HEK293 (cell line): ENCODE measurements around the gene MISP.

Experiments used
- CTCF ChIA-PET: fragments of 350-600 bp; formaldehyde crosslinking; extraction: SDS; loops from one replicate; lab custom pipeline; 2021; ENCODE audit warnings: antibody characterized with exemption; lab: Yijun Ruan, JAX
- POLR2A ChIA-PET: fragments of 300-600 bp; formaldehyde crosslinking; extraction: SDS; loops from one replicate; lab custom pipeline; 2020; ENCODE audit warnings: antibody characterized with exemption, inconsistent platforms; lab: Yijun Ruan, JAX
- H3K27ac ChIP-seq: fragments of 200-500 bp; sonication (Bioruptor generic); 2 replicates; pipeline ENCODE4 v1.5.1; 2014; ENCODE audit warnings: low read depth, low read length, control low read depth, inconsistent platforms; ENCODE audit errors: extremely low read depth
- H3K36me3 ChIP-seq, 2 experiments: fragments of 200-500 bp in 1 of 2; sonication (Bioruptor generic) in 1 of 2; 1 replicate in 1 of 2; 2 replicates in 1 of 2; pipeline ENCODE4 v1.5.1; 2014 to 2017; ENCODE audit warnings: inconsistent platforms in 2 of 2, low read length in 2 of 2; ENCODE audit not compliant: control insufficient read depth in 2 of 2, insufficient read depth in 1 of 2
- H3K4me1 ChIP-seq: fragments of 200-500 bp; sonication (Bioruptor generic); 2 replicates; pipeline ENCODE4 v1.5.1; 2014; ENCODE audit warnings: mild to moderate bottlenecking, low read length, inconsistent platforms; ENCODE audit not compliant: control insufficient read depth, insufficient read depth
- H3K4me3 ChIP-seq: 2 replicates; pipeline ENCODE4 v1.5.1; 2011; ENCODE audit warnings: low read depth, mild to moderate bottlenecking, control low read depth, low read length, moderate library complexity
- H3K9me3 ChIP-seq: fragments of 200-500 bp; sonication (Bioruptor generic); 2 replicates; pipeline ENCODE4 v1.5.1; 2014; ENCODE audit warnings: low read depth, low read length, inconsistent platforms; ENCODE audit not compliant: control insufficient read depth, insufficient read depth
- EGR2 ChIP-seq: fragments of 450-650 bp; formaldehyde crosslinking; IDR thresholded peaks from 2 replicates; pipeline ENCODE4 v1.5.1; 2016; ENCODE audit warnings: low read depth, missing biosample characterization, missing genetic modification characterization
- GLI2 ChIP-seq: fragments of 450-650 bp; formaldehyde crosslinking; IDR thresholded peaks from 2 replicates; pipeline ENCODE4; 2017; ENCODE audit warnings: missing biosample characterization, missing genetic modification characterization, low read depth, borderline replicate concordance
- KLF1 ChIP-seq: fragments of 450-650 bp; formaldehyde crosslinking; IDR thresholded peaks from 2 replicates; pipeline ENCODE4 v1.5.1; 2016; ENCODE audit warnings: missing biosample characterization, missing genetic modification characterization
- KLF7 ChIP-seq: fragments of 450-650 bp; formaldehyde crosslinking; IDR thresholded peaks from 2 replicates; pipeline ENCODE4 v1.5.1; 2016; ENCODE audit warnings: missing biosample characterization, missing genetic modification characterization, borderline replicate concordance
- RBAK ChIP-seq: fragments of 450-650 bp; formaldehyde crosslinking; IDR thresholded peaks from 2 replicates; pipeline ENCODE4 v1.5.1; 2016; ENCODE audit warnings: missing biosample characterization, missing genetic modification characterization
- SP2 ChIP-seq: fragments of 450-650 bp; formaldehyde crosslinking; IDR thresholded peaks from 2 replicates; pipeline ENCODE4 v1.5.1; 2016; ENCODE audit warnings: missing biosample characterization, missing genetic modification characterization
- ZBTB1 ChIP-seq: fragments of 450-650 bp; formaldehyde crosslinking; IDR thresholded peaks from 2 replicates; pipeline ENCODE4 v1.5.1; 2016; ENCODE audit warnings: missing biosample characterization, missing genetic modification characterization
- ZBTB21 ChIP-seq: fragments of 450-650 bp; formaldehyde crosslinking; IDR thresholded peaks from 2 replicates; pipeline ENCODE4 v1.5.1; 2017; ENCODE audit warnings: missing biosample characterization, missing genetic modification characterization
- ZNF184 ChIP-seq: fragments of 450-650 bp; IDR thresholded peaks from 2 replicates; pipeline ENCODE4 v1.5.1; 2018; ENCODE audit warnings: missing biosample characterization, mild to moderate bottlenecking, missing genetic modification characterization
- ZNF202 ChIP-seq: fragments of 450-650 bp; formaldehyde crosslinking; IDR thresholded peaks from 2 replicates; pipeline ENCODE4 v1.5.1; 2016; ENCODE audit warnings: missing biosample characterization, missing genetic modification characterization, borderline replicate concordance
- ZNF266 ChIP-seq: fragments of 450-650 bp; formaldehyde crosslinking; IDR thresholded peaks from 2 replicates; pipeline ENCODE4 v1.5.1; 2016; ENCODE audit warnings: missing biosample characterization, missing genetic modification characterization, low read depth
- ZNF521 ChIP-seq: fragments of 450-650 bp; formaldehyde crosslinking; IDR thresholded peaks from 2 replicates; pipeline ENCODE4 v1.5.1; 2017; ENCODE audit warnings: missing biosample characterization, mild to moderate bottlenecking, missing genetic modification characterization
- ZNF600 ChIP-seq: fragments of 450-650 bp; formaldehyde crosslinking; IDR thresholded peaks from 2 replicates; pipeline ENCODE4 v1.5.1; 2016; ENCODE audit warnings: missing biosample characterization, missing genetic modification characterization
- ZNF792 ChIP-seq: fragments of 450-650 bp; formaldehyde crosslinking; IDR thresholded peaks from 2 replicates; pipeline ENCODE4 v1.5.1; 2016; ENCODE audit warnings: missing biosample characterization, missing genetic modification characterization
- ZSCAN23 ChIP-seq: fragments of 450-650 bp; formaldehyde crosslinking; IDR thresholded peaks from 2 replicates; pipeline ENCODE4 v1.5.1; 2016; ENCODE audit warnings: missing biosample characterization, missing genetic modification characterization
- TF ChIP-seq, protein P1 (sequence below): fragments of 450-650 bp; IDR thresholded peaks from 2 replicates; pipeline ENCODE4 v1.5.1; 2018; ENCODE audit warnings: missing biosample characterization, missing genetic modification characterization
- TF ChIP-seq, protein P2 (sequence below): fragments of 450-650 bp; formaldehyde crosslinking; IDR thresholded peaks from 2 replicates; pipeline ENCODE4 v1.5.1; 2016; ENCODE audit warnings: missing biosample characterization, missing genetic modification characterization
- TF ChIP-seq, protein P3 (sequence below): fragments of 450-650 bp; formaldehyde crosslinking; IDR thresholded peaks from 2 replicates; pipeline ENCODE4 v1.5.1; 2016; ENCODE audit warnings: missing biosample characterization, missing genetic modification characterization

Gene MISP

DNA sequence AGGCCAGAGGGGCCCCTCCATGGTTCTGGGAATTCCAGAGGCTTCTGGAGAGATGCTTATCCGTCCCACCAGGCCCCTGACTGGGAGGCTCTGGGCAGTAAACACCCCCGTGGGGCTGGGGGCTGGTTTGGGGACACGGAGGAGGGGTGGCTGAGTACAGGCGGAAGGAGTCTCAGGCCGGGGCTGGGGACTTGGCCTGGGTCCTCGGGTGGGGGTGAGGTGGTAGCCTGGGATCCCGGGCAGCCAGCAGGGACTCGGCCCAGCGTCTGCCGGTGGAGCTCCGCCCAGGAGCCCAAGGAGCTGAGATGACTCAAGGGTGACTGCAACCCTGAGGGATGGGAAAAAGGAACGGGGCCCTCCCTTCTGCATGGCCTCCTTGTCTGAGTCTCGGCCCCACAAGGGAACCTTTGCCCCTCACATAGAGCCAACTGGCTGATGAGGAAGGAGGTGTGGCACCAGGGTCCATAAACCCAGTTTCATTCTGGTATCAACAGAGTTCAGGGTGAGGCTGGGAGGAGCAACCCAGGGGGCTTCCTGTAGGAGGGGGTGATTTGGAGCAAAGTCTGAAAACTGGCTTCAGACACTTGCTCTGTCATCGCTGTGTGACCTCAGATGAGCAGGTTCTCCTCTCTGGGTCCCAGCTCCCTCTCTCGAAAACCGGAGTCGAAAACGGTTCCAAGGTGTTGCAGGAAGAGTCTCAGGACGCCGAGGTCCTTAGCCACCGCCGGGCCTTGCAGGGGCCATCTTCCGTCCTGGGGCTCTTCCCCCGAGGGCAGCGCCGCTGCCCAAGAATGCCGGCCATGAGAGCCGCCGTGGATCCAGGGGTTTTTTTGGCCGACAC lies 809 bp downstream of the MISP start (continued):
- TF ChIP-seq, protein P1, sequence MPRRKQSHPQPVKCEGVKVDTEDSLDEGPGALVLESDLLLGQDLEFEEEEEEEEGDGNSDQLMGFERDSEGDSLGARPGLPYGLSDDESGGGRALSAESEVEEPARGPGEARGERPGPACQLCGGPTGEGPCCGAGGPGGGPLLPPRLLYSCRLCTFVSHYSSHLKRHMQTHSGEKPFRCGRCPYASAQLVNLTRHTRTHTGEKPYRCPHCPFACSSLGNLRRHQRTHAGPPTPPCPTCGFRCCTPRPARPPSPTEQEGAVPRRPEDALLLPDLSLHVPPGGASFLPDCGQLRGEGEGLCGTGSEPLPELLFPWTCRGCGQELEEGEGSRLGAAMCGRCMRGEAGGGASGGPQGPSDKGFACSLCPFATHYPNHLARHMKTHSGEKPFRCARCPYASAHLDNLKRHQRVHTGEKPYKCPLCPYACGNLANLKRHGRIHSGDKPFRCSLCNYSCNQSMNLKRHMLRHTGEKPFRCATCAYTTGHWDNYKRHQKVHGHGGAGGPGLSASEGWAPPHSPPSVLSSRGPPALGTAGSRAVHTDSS (tag by site-specific recombination) = no peak
- TF ChIP-seq GLI2 = no peak

DNA sequence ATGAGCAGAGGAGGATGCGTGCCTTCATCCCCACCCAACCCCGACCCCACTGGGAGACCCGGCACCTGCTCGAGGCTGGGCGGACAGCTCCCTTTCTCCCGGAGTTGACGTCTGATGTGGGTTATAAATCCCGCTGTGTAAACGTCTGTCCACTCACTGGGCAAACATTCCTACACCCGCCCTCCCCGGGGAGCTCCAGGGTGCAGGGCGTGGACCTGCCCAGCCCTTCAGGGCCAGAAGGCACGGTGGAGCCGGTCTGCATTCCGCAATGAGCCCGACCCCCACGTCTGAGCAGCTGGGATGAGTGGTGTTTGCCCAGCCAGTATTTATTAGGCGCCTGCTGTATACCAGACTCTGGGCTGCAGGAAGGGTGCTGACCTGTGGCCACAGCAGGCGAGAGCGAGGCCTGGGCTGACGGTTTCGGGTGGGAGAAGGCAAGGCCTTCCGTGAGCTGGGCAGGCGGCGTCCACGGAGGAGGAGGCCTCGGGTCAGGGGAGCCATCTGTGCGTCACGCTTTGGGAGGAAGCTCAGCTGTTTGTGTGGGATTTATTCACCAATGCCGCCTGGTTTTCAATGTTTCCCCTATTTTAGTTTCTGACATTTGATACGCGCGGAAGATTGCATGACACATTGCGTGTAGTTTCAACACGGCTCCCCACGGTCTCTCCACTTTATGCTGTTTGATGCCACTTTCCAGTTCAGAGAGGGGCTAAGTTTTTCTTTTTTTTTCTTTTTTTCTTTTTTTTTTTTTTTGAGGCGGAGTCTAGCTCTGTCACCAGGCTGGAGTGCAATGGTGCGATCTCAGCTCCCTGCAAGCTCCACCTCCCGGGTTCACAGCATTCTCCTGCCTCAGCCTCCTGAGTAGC lies 2.0 kb downstream of the MISP start:
- H3K4me1 ChIP-seq = no peaks in the 10 kb centered on the region
- H3K27ac ChIP-seq = no peak overlapping the region
- TF ChIP-seq ZNF266 (tag by site-specific recombination) = no peak
- no peak for TF ChIP-seq ZNF521
- no peak for TF ChIP-seq ZNF202 (tag by site-specific recombination)
- no peak for TF ChIP-seq EGR2
- no peak for TF ChIP-seq ZNF184 (tag by site-specific recombination)
- peak; percentile 99 for TF ChIP-seq KLF1 (tag by site-specific recombination)
- TF ChIP-seq, protein P1 (tag by site-specific recombination) = no peak
- no peak for TF ChIP-seq ZSCAN23 (tag by site-specific recombination)
- TF ChIP-seq ZNF600 (tag by site-specific recombination) = no peak
- TF ChIP-seq ZBTB21 = no peak
- no peak for TF ChIP-seq RBAK (tag by site-specific recombination)
- no peak for TF ChIP-seq KLF7 (tag by site-specific recombination)
- TF ChIP-seq ZBTB1 = no peak
- TF ChIP-seq ZNF792 (tag by site-specific recombination) = peak; percentile 93
- TF ChIP-seq, protein P2, sequence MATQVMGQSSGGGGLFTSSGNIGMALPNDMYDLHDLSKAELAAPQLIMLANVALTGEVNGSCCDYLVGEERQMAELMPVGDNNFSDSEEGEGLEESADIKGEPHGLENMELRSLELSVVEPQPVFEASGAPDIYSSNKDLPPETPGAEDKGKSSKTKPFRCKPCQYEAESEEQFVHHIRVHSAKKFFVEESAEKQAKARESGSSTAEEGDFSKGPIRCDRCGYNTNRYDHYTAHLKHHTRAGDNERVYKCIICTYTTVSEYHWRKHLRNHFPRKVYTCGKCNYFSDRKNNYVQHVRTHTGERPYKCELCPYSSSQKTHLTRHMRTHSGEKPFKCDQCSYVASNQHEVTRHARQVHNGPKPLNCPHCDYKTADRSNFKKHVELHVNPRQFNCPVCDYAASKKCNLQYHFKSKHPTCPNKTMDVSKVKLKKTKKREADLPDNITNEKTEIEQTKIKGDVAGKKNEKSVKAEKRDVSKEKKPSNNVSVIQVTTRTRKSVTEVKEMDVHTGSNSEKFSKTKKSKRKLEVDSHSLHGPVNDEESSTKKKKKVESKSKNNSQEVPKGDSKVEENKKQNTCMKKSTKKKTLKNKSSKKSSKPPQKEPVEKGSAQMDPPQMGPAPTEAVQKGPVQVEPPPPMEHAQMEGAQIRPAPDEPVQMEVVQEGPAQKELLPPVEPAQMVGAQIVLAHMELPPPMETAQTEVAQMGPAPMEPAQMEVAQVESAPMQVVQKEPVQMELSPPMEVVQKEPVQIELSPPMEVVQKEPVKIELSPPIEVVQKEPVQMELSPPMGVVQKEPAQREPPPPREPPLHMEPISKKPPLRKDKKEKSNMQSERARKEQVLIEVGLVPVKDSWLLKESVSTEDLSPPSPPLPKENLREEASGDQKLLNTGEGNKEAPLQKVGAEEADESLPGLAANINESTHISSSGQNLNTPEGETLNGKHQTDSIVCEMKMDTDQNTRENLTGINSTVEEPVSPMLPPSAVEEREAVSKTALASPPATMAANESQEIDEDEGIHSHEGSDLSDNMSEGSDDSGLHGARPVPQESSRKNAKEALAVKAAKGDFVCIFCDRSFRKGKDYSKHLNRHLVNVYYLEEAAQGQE (tag by site-specific recombination) = no peak
- 0 out of 2 replicates have a peak, but pooled peaks have one; percentile 7 for TF ChIP-seq SP2 (tag by site-specific recombination)
- TF ChIP-seq, protein P3, sequence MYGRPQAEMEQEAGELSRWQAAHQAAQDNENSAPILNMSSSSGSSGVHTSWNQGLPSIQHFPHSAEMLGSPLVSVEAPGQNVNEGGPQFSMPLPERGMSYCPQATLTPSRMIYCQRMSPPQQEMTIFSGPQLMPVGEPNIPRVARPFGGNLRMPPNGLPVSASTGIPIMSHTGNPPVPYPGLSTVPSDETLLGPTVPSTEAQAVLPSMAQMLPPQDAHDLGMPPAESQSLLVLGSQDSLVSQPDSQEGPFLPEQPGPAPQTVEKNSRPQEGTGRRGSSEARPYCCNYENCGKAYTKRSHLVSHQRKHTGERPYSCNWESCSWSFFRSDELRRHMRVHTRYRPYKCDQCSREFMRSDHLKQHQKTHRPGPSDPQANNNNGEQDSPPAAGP = peak; percentile 96
- H3K9me3 ChIP-seq = no peaks in the 10 kb centered on the region
- ChIA-PET CTCF (interaction anchor here (0.6 to 1.9 kb wide), 4 partner anchors 13 to 45 kb away, joined by 3 to 5 read pairs (median 4); no protein-coding TSS in a partner anchor), POLR2A (interaction anchor here (0.6 to 1.0 kb wide), 3 partner anchors 11 to 319 kb away, joined by 4 to 8 read pairs (median 8); no protein-coding TSS in a partner anchor)
- H3K36me3 ChIP-seq = no peaks in the 10 kb centered on the region
- H3K4me3 ChIP-seq = no peak overlapping the region
